NCI-H2171 treated with DMSO at 0.1 percent for 48 hours (cell line): ENCODE results near the gene CD44.

Source experiments
- DNase-seq: peaks from one replicate; lab custom pipeline; 2025; lab: John Stamatoyannopoulos, UW

Gene CD44

DNA sequence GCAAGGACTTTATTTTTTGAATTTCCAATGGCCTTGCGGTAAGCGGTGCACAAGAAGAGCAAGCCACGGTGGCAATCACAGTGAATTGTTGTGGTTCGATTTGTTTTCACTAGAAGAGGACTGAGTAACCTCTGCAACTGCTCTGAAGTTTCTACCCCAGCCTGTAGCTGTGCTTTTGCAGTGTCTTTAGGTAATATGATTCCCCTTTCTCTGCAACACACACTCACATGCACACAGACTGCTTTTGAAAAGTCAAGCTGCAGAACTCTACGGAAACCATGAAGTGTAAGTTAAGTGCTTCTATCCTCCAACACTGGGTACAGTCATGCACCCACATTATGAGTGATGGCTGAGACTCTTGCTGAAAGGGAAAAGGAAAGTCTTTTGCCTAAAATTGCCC, 38.4 kb downstream of the CD44 start:
- DNase-seq = no peak

DNA sequence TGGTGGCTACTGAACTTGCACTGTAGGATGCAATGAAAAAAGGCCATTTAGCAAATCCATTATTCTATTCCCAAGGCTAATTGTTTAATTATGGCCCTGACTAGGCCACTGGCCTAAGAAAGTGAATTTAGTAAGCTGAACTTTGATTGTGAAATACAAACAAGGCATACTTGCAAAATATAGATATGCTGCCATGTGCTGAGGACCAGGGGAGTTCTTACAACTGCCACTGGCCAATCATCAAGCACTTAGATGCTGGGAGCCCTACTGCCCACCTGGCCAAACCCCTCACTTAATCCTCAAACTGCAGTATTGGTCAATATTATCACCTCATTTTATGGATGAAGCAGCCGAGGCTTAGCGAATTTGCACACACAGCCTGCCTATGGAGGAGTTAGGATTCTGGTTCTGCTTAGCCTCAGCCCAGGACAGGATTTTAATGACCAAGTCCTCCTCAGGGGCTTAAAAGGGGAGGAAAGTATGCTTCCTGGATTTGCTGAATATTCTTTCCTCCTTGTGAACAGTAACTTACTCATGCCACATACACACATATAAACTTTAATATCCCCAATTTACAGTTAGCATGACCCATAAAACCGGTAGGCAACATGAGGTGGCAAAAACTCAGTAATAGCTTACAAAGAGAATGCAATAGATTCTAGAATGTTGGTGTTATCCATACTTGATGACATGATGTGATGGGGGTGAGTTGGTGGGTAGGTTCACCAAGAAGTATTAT, 39.3 kb downstream of the CD44 start:
- no peak for DNase-seq

DNA sequence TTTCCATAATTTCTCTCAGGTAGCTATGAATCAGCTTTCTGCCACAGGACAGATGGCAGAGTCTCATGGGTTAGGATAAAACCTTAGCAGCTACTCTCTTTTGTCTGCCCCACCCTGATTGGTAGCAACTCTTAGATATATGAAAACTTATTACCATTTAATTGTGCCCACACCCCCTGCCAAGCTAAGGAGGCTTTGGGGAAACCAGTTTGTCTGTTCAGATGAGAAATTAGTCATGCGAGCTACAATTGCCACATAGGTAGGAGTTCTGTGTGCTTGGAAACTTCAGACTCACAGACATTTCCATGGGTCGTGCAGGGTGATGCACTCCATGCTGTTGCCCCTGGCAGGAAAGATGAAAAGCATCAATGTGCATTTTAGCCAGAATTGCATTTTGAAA, 39.9 kb downstream of the CD44 start:
- no peak for DNase-seq

DNA sequence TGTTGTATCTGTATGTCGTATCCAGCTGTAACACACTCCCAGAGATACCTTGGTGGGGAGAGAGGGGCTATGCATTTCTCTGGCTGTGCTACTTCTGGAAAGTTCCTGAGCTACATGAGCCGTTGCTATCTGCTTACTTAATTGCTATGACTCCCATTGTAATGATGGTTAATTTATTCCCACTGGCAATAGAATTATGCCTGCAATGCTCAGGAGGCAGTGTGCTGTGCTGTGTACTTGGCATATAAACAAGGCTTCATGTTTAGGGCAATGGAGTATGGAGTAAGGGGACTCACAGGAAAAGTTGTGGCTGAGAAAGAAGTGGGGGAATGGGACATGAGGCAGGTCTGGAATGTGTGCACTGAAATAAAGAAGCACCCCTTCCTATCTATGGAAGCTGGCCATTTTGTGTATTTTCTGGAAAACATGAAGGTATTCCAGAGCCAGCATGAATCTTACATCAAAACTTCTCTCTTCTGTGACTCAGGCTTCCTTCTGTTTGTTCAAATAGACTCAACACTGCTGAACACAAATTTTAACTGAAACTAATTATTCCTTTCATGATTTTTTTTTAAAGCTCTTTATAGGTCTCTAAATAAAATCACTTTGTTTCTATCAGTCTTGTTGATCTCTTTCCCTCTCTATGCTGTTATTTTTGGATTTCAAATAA, 40.6 kb downstream of the CD44 start:
- DNase-seq = no peak

DNA sequence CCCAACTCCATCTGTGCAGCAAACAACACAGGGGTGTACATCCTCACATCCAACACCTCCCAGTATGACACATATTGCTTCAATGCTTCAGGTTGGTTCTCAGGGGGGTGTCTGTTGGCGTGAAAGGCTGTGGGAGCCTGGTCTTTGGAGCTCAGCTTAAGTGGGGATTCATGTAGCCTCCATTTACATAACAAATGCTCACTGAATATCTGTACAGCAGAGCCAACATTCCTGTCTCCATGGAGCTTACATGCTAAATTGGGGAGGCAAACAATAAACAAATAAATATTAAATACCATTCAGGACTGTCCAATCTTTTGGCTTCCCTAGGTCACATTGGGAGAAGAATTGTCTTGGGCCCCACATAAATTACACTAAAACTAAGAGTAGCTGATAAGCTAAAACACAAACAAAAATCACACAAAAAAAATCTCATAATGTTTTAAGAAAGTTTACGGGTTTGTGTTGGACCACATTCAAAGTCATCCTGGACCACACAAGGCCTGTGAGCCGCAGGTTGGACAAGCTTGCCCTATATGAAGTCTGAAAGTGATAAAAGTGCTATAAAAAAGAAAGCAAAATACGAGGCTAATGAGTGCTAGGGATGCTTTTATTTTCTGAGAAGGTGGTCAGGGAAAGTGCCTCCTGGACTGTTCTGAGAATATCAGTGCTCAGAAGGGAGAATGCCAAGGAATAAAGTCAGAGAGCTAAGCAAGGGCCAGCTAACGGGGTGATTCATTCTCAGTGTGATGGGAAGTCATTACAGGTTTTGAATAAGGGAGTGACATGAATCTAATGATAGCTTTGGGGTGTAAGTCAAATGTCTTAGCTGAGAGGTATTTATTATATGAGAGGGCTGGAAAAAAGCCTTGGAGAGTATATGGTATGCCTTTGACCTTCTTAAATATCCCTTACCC, 41.6 kb downstream of the CD44 start:
- DNase-seq = no peak

DNA sequence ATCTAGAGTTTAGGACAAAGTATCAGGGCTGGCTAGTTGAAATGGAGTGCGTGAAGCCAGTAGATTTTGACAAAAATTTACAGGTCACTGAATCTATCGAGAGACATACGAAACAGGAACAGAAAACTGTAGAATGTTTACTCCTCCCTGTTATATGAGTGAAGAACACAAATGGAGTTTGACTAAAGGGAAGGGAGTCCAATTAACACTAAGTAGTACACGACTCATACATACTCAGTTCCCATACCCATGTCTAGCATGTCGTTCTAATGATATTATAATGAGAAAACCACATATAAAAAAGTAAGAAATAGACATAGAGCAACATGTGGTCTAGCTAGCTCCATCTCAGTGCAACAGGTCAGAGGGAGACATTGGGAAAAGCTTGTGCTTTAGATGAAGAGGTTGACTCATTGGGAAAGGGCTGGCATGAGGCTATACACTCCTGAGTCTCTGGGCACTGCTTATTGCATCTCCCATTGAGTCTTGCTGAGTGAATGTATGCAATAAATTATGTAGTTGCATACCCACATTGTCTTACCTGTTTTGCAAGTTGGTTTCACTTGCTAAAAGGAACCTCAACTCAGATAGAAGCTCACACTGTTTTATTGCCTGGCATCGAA, 43.5 kb downstream of the CD44 start:
- no peak for DNase-seq

DNA sequence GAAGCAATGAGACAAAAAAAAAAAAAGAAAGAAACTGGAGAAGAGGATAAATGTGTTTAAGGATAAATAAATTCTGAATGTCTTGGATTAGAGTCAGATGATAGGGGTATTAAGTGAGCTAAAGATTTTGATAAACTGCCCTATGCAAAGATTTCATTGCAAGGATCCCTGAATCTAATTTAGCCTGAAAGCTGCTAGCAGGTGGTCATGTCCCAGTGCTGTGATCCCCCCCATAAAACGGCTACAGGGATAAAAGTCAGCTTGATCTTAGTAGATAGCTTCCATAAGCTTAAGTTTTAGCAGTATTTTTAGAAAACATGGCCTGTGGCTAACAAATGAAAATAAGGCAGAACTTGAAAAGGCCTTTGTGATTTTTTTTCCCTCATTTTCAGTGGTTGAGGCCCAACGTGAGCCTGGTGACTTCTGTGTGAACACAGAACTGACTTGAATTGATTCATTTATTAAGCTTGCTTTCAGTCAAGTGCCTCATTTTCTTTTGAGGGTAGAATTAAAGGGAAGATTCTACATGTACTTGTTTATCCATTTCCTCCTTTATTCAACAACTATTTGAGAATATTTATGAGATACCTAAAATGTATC, 44.5 kb downstream of the CD44 start:
- DNase-seq = no peak

DNA sequence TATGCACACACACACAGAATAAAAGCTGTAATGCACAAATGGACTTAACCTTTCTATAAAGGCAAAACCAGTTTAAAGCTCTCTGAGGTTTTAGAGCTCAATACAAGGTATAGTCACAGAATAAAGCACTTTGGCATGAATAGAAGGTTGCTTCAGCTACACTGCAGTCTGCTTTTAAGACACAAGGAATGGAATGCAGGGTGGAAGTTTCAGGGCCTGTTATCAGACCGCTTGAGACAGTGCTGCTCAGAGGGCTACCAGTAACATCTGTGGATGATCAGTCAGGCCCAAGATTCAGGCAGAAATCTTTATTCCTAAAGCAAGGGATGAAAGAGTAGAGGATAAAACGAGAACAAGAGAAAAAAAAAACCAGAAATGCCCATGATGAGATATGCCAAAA, 46.7 kb downstream of the CD44 start:
- no peak for DNase-seq

DNA sequence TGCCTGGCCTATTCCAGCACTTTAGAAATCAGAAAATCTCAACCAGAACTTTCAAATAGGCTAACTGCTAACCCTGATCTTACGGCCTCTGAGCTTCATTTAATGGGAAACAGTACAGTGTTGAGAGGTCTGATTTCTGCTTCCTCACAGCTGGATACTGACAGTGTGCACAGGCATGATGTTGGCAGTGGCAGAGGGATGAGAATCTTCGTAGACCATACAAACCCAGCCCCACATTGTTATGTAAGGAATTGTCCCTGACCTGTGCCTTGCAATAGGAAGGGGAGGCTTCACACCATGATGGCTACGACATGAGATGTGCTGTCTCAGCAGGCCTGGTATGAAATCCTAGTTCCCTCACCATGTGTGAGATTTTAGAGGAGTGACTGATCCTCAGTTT, 49.0 kb downstream of the CD44 start:
- DNase-seq = no peak

DNA sequence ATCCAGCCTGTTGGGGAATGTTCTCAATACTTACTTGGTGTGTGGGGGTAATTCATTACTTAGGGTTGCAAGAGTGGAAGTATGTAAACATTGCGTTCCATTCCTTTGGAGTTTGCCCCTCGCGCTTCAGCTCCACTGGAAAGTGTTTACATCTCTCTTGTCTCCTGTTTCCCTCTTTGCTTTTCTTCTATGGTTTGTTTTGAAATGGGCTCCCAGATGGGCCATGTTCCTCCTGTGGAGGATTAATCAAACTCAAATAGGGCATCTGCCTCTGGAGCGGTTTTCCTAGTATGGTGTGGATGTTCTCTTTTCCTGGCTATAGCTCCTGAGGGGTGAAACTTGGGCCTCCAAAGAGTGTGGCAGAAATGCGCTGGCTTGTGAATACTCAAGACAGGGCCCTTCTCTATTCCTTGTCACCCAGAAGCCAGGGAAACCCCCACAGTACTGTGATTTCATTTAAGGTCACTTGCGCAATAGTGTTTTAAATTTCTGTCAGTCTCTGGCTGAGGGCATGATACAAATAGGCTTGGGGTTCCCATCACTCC, 51.9 kb downstream of the CD44 start:
- no peak for DNase-seq

DNA sequence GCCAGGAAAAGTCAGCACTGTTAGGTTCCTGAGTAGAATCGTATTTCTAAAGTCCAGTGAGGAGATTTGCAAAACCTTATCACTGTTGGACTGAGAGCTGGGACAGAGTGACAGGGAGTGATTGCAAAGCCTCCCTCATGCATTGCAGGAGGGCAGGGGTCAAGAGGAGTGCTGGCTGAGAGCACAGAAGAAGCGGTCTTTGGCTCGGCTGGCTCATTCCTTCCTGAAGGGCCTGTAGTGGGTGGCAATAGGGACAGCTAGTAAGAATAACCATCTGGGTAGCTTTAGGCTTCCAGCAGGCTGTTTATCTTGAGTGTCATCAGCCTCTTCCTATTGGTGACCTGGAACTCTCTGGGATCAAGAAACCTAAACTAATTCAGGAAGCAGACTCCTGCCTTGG, 53.4 kb downstream of the CD44 start:
- no peak for DNase-seq

DNA sequence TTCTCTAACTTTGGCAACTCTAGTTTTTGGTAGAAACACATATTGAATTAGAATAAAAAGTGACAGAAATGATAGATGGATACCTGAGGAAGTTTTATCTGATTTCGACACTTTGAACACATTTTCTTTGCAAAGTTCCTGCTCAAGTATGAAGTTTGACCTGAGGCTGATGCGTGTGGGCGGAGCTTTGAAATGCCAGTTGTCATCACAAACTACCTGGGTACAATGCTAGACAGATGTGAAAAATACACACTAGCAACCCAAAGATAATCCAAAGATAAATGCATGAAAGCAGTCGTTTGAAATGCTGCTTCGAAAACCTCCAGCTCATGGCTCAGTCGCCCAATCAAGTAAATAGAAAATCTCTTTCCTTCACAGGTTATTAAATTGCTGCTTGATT, 54.8 kb downstream of the CD44 start:
- DNase-seq = no peak

DNA sequence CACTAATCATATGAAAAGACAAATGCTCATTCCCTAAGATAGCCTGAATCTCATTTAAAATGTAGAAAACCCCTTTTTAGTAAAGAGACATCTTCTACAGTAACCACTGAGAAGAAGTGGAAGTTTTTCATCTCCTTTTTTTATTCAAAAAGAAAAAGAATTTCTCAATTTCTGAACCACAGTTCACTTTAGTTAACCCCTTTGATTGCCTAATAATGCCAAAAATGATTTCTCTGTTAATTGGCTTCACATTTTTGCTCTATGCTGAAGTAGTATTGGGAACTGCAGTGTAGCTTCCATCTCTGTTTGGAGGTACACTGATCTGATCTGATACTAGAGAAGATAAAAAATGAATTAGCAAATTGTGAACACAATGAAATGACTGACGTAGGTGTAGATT, 58.3 kb downstream of the CD44 start:
- DNase-seq = no peak

DNA sequence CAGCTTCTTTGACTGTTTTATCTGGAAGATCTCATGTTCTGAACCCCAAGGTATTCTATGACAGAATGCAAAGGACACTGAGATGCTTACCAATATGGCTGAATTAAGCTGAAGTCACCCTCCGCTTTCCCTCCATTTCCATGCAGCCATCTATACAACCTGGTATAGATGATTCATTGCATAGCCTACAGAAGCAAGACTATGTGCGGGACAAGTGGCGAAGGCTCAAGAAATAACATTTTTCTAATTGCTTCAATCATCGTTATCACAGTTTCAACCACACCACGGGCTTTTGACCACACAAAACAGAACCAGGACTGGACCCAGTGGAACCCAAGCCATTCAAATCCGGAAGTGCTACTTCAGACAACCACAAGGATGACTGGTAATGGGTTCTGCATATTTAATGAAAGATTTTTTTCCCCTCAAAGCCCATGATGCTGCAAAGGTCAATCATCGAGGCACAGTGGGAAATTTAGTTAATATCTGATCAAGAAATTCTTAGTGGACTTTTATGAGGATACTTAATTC, 61.9 kb downstream of the CD44 start:
- no peak for DNase-seq

DNA sequence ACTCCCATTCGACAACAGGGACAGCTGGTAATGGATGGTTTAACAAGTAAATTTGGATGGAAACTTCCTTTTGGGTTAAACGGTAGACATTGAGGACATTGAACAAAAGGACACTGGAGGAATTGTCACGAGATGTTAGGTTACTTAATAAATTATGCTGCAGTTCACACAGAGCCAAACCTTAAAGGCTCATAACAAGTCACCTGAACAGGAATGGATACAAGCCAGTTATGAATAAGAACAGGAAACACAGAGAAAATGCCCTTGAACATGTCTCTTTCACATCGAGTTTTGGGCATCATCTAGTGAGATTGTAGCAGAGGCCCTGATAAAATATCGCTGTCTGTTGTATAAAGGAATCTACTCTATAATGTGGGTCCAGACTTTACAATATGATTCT, 65.6 kb downstream of the CD44 start:
- DNase-seq = no peak

DNA sequence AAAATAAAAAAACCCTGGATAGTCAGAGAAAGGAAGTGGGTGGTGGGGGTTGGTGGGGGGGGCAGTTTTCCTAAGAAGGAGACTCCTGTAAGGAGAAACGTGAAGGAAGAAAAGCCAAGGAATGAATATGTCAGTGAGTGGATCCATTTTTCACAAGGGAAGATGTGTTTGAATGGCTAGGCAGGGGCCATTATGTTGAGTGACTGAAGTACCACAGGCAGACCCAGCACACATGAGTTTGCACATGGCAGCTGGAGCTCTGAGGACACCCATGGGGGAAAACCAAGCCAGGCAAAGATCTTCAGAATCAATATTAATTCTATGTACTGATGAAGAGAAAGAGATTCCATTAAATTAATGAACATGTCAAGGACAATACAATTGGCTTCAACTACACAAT, 67.6 kb downstream of the CD44 start:
- DNase-seq = no peak

DNA sequence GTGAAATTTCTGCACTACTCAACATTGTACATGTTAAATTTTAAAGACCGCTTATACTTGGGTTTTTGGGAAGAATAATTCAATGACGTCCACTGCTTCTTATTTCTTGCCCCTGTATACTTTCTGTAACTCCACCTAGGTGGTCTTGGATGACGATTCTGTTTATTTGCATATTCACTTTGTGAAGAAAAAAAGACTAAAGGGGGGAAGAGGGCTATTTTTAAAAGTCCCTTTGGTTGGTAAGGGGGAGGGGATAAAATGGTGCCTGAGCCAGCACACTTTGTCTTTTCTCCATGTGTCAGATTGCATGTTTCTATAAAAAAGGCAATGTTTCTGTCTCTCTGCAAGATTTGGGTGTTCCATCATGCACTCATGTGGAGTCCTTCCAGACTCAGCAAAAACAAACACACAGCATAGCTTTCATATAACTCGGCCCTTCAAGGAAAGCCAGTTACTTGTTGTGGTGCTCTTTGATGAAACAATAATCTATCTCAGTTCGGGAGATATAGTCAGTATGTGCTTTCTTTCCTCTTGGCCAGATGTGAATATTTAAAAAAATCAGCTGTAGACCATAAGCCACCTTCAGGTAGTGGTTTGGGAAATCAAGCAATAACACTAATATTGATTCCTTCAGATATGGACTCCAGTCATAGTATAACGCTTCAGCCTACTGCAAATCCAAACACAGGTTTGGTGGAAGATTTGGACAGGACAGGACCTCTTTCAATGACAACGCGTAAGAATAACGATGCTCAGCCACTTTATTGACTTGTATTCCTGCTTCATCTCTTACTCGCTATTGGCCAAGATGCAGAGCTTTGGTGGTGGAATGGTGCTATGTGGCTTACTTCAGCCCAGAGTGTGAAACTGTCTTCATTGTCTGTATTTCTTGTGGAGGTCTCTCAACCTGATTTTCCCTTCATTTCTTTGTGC, 68.8 kb downstream of the CD44 start:
- DNase-seq = no peak

DNA sequence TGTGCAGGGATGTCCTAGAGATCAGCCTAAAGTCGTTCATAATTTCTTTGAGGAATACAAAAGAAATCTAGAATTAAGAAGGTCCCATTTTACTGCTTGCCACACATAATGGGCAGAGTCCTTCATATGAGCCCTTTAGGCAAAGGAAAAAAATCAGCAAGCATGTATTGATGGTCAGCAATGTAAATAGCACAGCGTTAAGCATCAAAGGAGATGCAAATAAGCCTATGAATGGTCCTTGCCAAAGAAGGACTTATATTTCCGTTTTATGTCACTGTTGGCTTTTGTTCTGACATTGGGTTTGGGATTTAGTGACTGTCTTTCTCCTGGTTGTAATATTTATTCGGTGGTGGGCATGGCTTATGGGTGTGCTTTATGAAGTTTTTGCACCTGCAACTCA, 69.8 kb downstream of the CD44 start:
- no peak for DNase-seq

DNA sequence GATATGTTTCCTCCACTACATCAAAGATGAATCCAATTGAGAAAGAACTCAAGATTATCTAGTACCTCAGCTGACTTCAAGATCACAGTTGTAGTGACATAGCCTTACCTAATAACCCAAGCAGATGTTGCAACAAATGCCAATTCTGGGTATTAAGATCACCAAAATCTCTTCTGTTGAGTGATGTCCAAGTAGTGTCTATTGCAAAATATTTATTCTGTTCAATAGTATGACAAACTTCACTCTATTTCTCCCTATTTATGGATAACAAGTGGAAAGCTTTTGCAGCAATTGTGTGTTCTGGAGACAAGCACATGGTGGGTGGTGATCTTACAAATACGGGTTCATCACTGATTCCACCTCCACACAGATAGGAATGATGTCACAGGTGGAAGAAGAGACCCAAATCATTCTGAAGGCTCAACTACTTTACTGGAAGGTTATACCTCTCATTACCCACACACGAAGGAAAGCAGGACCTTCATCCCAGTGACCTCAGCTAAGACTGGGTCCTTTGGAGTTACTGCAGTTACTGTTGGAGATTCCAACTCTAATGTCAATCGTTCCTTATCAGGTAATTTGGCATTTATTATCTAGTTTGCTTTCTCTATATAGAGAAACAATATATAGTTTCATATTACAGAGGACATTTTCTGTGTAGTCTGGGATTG, 72.0 kb downstream of the CD44 start:
- no peak for DNase-seq

DNA sequence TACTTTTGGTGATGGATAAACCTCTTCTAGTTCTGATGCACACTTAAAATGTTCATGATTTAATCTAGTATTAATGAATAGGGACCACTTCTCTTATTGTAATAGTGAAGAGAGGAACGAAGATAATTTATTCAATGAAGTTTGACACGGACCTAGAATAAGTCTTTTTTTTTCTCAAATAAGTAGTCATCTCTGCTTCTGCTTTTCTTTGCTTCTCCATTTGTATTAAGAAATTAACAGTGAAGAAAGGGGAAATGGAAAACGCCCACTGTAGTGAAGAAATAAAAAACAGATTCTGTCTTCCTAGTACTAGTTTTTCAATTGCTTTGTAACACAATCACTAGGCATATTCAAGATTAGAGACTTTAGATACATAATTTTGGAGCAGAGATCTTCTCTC, 73.0 kb downstream of the CD44 start:
- no peak for DNase-seq
